ENCODE results near the gene NFIA.

- TF ChIP-seq, protein P1, sequence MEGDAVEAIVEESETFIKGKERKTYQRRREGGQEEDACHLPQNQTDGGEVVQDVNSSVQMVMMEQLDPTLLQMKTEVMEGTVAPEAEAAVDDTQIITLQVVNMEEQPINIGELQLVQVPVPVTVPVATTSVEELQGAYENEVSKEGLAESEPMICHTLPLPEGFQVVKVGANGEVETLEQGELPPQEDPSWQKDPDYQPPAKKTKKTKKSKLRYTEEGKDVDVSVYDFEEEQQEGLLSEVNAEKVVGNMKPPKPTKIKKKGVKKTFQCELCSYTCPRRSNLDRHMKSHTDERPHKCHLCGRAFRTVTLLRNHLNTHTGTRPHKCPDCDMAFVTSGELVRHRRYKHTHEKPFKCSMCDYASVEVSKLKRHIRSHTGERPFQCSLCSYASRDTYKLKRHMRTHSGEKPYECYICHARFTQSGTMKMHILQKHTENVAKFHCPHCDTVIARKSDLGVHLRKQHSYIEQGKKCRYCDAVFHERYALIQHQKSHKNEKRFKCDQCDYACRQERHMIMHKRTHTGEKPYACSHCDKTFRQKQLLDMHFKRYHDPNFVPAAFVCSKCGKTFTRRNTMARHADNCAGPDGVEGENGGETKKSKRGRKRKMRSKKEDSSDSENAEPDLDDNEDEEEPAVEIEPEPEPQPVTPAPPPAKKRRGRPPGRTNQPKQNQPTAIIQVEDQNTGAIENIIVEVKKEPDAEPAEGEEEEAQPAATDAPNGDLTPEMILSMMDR (IDR thresholded peaks at IDR 0.05) = no peak
- peak in 1 of 4 donors; percentile 11 for TF ChIP-seq POLR2A (IDR thresholded peaks at IDR 0.05)
These were observed at the start of gene NFIA for GRCh38 chr1:61082311-61083012.
